Measurements from ENCODE around the gene TMEM119.

GRCh38 chr12:108586306-108586705 is 11.6 kb downstream of the TMEM119 start:
- TF ChIP-seq CTCF (IDR thresholded peaks at IDR 0.05) (no peak), TCF7L2 (IDR thresholded peaks at IDR 0.05; ENCODE audit: low read depth, low read length) (no peak), REST (IDR thresholded peaks at IDR 0.05; ENCODE audit: insufficient read depth in 1 of 2, low read depth in 2 of 2, low read length in 1 of 2) (no peak), POLR2AphosphoS5 (IDR thresholded peaks at IDR 0.05; ENCODE audit: low read depth, low read length) (no peak)

All from Panc1 (cell line).